ENCODE results near the gene KCNJ6.

GRCh38 chr21:37622755-37623154 is 293.5 kb downstream of the KCNJ6 start:
- no peak for TF ChIP-seq POLR2A (IDR thresholded peaks at IDR 0.05; ENCODE audit: low read length)
- no peak for TF ChIP-seq GATA1 (IDR thresholded peaks at IDR 0.05; ENCODE audit: low read depth, low read length)

All from erythroblast (primary cell).